ENCODE results near the gene CERS6.

DNA sequence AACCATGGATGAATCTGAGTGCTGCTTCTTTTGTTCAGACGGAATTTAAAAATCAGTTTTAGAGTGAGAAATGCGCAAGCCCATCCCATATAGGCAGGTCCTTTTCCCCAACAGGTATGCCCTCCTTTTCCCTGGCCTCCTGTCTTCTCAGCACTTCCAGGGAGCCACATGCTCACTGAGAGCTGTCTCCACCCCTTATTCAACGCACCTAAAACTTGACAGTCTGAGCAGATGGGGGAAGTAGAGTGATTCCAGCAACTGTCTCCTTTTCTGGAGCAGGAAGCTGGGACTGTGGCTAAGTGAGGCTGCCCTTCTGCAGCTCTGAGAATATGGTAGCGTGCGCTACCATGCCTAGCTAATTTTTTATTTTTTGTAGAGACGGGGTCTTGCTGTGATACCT lies 293.2 kb downstream of the CERS6 start:
- no peak for TF ChIP-seq EP300 (conservative IDR thresholded peaks at IDR 0.05; ENCODE audit: poor library complexity, severe bottlenecking)
- TF ChIP-seq, protein P1, sequence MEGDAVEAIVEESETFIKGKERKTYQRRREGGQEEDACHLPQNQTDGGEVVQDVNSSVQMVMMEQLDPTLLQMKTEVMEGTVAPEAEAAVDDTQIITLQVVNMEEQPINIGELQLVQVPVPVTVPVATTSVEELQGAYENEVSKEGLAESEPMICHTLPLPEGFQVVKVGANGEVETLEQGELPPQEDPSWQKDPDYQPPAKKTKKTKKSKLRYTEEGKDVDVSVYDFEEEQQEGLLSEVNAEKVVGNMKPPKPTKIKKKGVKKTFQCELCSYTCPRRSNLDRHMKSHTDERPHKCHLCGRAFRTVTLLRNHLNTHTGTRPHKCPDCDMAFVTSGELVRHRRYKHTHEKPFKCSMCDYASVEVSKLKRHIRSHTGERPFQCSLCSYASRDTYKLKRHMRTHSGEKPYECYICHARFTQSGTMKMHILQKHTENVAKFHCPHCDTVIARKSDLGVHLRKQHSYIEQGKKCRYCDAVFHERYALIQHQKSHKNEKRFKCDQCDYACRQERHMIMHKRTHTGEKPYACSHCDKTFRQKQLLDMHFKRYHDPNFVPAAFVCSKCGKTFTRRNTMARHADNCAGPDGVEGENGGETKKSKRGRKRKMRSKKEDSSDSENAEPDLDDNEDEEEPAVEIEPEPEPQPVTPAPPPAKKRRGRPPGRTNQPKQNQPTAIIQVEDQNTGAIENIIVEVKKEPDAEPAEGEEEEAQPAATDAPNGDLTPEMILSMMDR (IDR thresholded peaks at IDR 0.05; ENCODE audit: poor library complexity, severe bottlenecking), result no peak
